K562 (cell line): ENCODE data around the gene GAL3ST2. TPM values are rescaled to one million over a fixed set of nuclear protein-coding genes. Genes with fewer than 3 reads are reported as not detected.

Experiments used
- BRCA1 ChIP-seq, 2 experiments: fragments of 450-650 bp in 1 of 2; sonication (generic) in 1 of 2; formaldehyde crosslinking in 1 of 2; IDR thresholded peaks; 2 replicates each; pipeline versions ENCODE4 v1.5.0 to v1.6.1; 2017 to 2020; ENCODE audit warnings: mild to moderate bottlenecking in 1 of 2, missing genetic modification reagents in 1 of 2
- CCAR2 ChIP-seq: fragments of 200-400 bp; formaldehyde crosslinking; IDR thresholded peaks from 2 replicates; pipeline ENCODE4 v1.6.1; 2017; ENCODE audit warnings: mild to moderate bottlenecking, low read depth, low read length
- HDAC6 ChIP-seq: IDR thresholded peaks from 2 replicates; pipeline ENCODE4 v1.6.1; 2012; ENCODE audit warnings: low read depth, mild to moderate bottlenecking, control low read depth, inconsistent platforms, low read length, moderate library complexity
- LEF1 ChIP-seq: fragments of 450-650 bp; IDR thresholded peaks from 2 replicates; pipeline ENCODE4 v1.6.1; 2016; ENCODE audit warnings: mild to moderate bottlenecking
- MTA3 ChIP-seq: fragments of 450-650 bp; formaldehyde crosslinking; IDR thresholded peaks from 2 replicates; pipeline ENCODE4 v1.6.1; 2017; ENCODE audit warnings: mild to moderate bottlenecking, borderline replicate concordance
- MYC ChIP-seq, 2 experiments: fragments of 250-450 bp in 1 of 2; sonication (Bioruptor Pico) in 1 of 2; IDR thresholded peaks; 2 replicates each; pipeline versions ENCODE4 v1.5.1 to v1.6.1; 2012 to 2021; ENCODE audit warnings: low read depth in 2 of 2, borderline replicate concordance in 1 of 2, improper control_type of control experiment in 1 of 2, low read length in 1 of 2, mild to moderate bottlenecking in 1 of 2, moderate library complexity in 1 of 2
- NONO ChIP-seq, 2 experiments: fragments of 200-400 bp in 1 of 2; fragments of 450-650 bp in 1 of 2; formaldehyde crosslinking in 1 of 2; IDR thresholded peaks; 2 replicates each; pipeline ENCODE4 v1.6.1; 2017; ENCODE audit warnings: low read depth in 2 of 2, mild to moderate bottlenecking in 2 of 2, moderate library complexity in 2 of 2, low read length in 1 of 2
- NRF1 ChIP-seq, 2 experiments: fragments of 450-650 bp; IDR thresholded peaks in 1 of 2; conservative IDR thresholded peaks in 1 of 2; 2 replicates each; pipeline ENCODE4 v1.6.1; 2014; ENCODE audit warnings: mild to moderate bottlenecking in 2 of 2
- POLR2AphosphoS5 ChIP-seq: IDR thresholded peaks from 2 replicates; pipeline ENCODE4 v1.6.1; 2011; ENCODE audit warnings: mild to moderate bottlenecking, low read depth, low read length, moderate library complexity; ENCODE audit not compliant: control insufficient read depth, insufficient read depth
- RBFOX2 ChIP-seq: fragments of 200-400 bp; formaldehyde crosslinking; IDR thresholded peaks from 2 replicates; pipeline ENCODE4 v1.6.1; 2017; ENCODE audit warnings: low read depth, mild to moderate bottlenecking, low read length, moderate library complexity
- RCOR1 ChIP-seq, 2 experiments: IDR thresholded peaks; 2 replicates each; pipeline ENCODE4 v1.6.1; 2012; ENCODE audit warnings: low read depth in 2 of 2, low read length in 2 of 2, borderline replicate concordance in 1 of 2, improper control_type of control experiment in 1 of 2
- RFX1 ChIP-seq: fragments of 450-650 bp; IDR thresholded peaks from 2 replicates; pipeline ENCODE4 v1.6.1; 2016; ENCODE audit warnings: mild to moderate bottlenecking, moderate library complexity
- SIN3B ChIP-seq: fragments of 450-650 bp; IDR thresholded peaks from 2 replicates; pipeline ENCODE4 v1.6.1; 2017; ENCODE audit warnings: low read depth, mild to moderate bottlenecking, moderate library complexity
- YY1 ChIP-seq, 3 experiments: IDR thresholded peaks; 2 replicates each; pipeline ENCODE4 v1.6.1; 2011; ENCODE audit warnings: low read length in 2 of 3, mild to moderate bottlenecking in 2 of 3, moderate library complexity in 2 of 3, borderline replicate concordance in 1 of 3, control low read depth in 1 of 3, low read depth in 1 of 3; ENCODE audit not compliant: insufficient read depth in 3 of 3, insufficient replicate concordance in 2 of 3, control insufficient read depth in 1 of 3, insufficient read length in 1 of 3; ENCODE audit errors: extremely low read depth in 1 of 3
- ZBTB7A ChIP-seq: IDR thresholded peaks from 2 replicates; pipeline ENCODE4 v1.6.1; 2011; ENCODE audit warnings: low read depth, mild to moderate bottlenecking, low read length, moderate library complexity, borderline replicate concordance; ENCODE audit not compliant: control insufficient read depth
- ZNF212 ChIP-seq: fragments of 450-650 bp; formaldehyde crosslinking; IDR thresholded peaks from 2 replicates; pipeline ENCODE4 v1.4.0; 2020; ENCODE audit warnings: mild to moderate bottlenecking
- ZNF263 ChIP-seq: sonication (generic); formaldehyde crosslinking; IDR thresholded peaks from 2 replicates; pipeline ENCODE4 v1.8.0; 2022; ENCODE audit warnings: mild to moderate bottlenecking, missing genetic modification reagents, borderline replicate concordance
- ZNF707 ChIP-seq: fragments of 250-450 bp; sonication (Bioruptor Pico); conservative IDR thresholded peaks from 2 replicates; pipeline ENCODE4 v1.8.0; 2022; ENCODE audit warnings: inconsistent platforms, mild to moderate bottlenecking, moderate library complexity
- ZNF780A ChIP-seq: fragments of 250-450 bp; sonication (Bioruptor Pico); IDR thresholded peaks from 2 replicates; pipeline ENCODE4 v1.5.0; 2021; ENCODE audit warnings: mild to moderate bottlenecking
- polyA plus RNA-seq, 8 experiments: library from polyadenylated mRNA; depleted of rRNA in 4 of 8; stranded (reverse) in 5 of 8; unstranded in 3 of 8; fragments of >200 nt; fragmentation: Nextera tagmentation in 2 of 8; fragmentation: Illumina TruSeq in 1 of 8; extraction: Ambion mirVana in 2 of 8; extraction: Trizol in 1 of 8; gene quantifications; 2 replicates each; pipeline versions ENCODE4 v1.2.1 to v1.2.3, GENCODE V29; 2011 to 2014; ENCODE audit warnings: inconsistent platforms in 1 of 8, missing spikeins in 1 of 8
- total RNA-seq, 7 experiments: library from RNA; depleted of rRNA in 6 of 7; stranded (reverse); fragments of >200 nt in 6 of 7; fragmentation: Illumina TruSeq in 2 of 7; extraction: Trizol in 2 of 7; gene quantifications; 2 replicates each; pipeline versions ENCODE4 v1.2.1 to v1.2.3, GENCODE V29; 2011 to 2021; ENCODE audit warnings: low replicate concordance in 1 of 7
- TF ChIP-seq, protein P1 (sequence below): sonication (generic); formaldehyde crosslinking; IDR thresholded peaks from 2 replicates; pipeline ENCODE4 v1.8.1; 2022; ENCODE audit warnings: missing genetic modification reagents

The GAL3ST2 gene
- total and polyA plus RNA-seq, 9 of the 15 experiments (the other 6 are each of a cell fraction or from before 2014, with no cell fraction given), result 0.42 TPM; not detected in 8

DNA sequence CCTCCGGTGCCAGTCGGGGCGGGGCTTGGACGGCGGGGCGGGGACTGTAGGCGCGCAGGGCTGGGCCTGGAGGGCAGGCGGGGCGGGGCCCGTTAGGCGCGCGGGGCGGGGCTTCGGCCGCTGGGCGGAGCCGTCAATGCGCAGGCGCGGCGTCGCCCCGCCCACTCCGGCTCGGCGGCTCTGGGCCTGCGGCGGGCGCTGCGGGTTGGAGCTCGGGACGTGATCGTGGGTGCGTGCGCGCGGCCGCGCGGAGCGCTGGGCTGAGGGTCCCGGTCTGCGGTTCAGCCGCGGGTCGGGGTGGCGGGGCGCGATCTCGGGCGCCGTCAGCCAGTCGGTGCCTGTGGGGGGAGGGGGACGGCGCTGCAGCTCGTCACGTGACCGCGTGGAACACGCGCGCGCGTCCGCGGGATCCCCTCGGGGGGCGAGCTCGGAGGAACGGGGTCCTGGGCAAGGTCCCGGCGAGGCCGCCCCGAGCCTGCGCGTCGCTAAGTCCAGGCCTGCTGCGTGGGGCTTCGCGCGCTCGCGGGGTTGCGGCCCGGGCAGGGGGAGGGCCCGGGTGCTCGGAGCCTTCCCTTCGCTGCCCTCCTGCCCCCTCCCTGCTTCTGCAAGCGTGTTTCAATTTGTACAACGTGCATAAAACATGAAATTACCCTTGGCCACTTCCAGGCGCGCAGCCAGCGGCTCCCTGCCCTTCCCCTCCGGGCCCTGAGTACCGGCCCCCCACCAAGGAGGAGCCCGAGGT lies 42.0 kb upstream of the GAL3ST2 start, which contains the start of gene D2HGDH (continued):
- TF ChIP-seq, protein P1, sequence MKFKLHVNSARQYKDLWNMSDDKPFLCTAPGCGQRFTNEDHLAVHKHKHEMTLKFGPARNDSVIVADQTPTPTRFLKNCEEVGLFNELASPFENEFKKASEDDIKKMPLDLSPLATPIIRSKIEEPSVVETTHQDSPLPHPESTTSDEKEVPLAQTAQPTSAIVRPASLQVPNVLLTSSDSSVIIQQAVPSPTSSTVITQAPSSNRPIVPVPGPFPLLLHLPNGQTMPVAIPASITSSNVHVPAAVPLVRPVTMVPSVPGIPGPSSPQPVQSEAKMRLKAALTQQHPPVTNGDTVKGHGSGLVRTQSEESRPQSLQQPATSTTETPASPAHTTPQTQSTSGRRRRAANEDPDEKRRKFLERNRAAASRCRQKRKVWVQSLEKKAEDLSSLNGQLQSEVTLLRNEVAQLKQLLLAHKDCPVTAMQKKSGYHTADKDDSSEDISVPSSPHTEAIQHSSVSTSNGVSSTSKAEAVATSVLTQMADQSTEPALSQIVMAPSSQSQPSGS (CRISPR knock-in tag), result no peak
- TF ChIP-seq BRCA1 (IDR thresholded peaks at IDR 0.05) (no peak), BRCA1 (CRISPR knock-in tag; IDR thresholded peaks at IDR 0.05) (peak; percentile 47; the same call in 1 of the 2 replicates), RCOR1 (IDR thresholded peaks at IDR 0.05; ENCODE audit: borderline replicate concordance in 1 of 2, low read depth in 2 of 2, low read length in 2 of 2) (no peak), ZBTB7A (no peak; the same call in 1 of the 2 replicates), RBFOX2 (peak; percentile 70), CCAR2 (no peak), MYC (IDR thresholded peaks at IDR 0.05; ENCODE audit: low read depth, low read length) (peak; percentile 57; the same call in 1 of the 2 replicates), MYC (CRISPR knock-in tag; IDR thresholded peaks at IDR 0.05; ENCODE audit: borderline replicate concordance, low read depth) (no peak), HDAC6 (no peak), MTA3 (peak; percentile 59; the same call in 1 of the 2 replicates), ZNF212 (no peak), ZNF263 (CRISPR knock-in tag) (peak; percentile 11; the same call in 1 of the 2 replicates), LEF1 (no peak), POLR2AphosphoS5 (peak; percentile 66), ZNF707 (CRISPR knock-in tag) (no peak), NONO (IDR thresholded peaks at IDR 0.05; ENCODE audit: low read depth in 2 of 2, low read length in 1 of 2) (peak in 1 of 2 experiments; percentile 59; a peak in 1 of 4 replicates), RFX1 (no peak), NRF1 (conservative IDR thresholded peaks at IDR 0.05 in 1 of 2, IDR thresholded peaks at IDR 0.05 in 1 of 2) (peak in 1 of 2 experiments; percentile 89; a peak in 2 of 4 replicates), YY1 (IDR thresholded peaks at IDR 0.05; ENCODE audit: borderline replicate concordance in 1 of 3, control insufficient read depth in 1 of 3, extremely low read depth in 1 of 3, insufficient read depth in 3 of 3, insufficient read length in 1 of 3, insufficient replicate concordance in 2 of 3, low read depth in 1 of 3, low read length in 2 of 3) (peak in 1 of 3 experiments; percentile 27), SIN3B (peak; percentile 48), ZNF780A (CRISPR knock-in tag) (no peak)
